ENCODE results near the gene MKX. TPM values are rescaled to one million over a fixed set of nuclear protein-coding genes. Genes with fewer than 3 reads are reported as not detected.

The MKX gene
- total RNA-seq, 1 donor from 2014 or later: 3.9 TPM

GRCh38 chr10:27679369-27679912 lies 66.2 kb downstream of the MKX start:
- DNase-seq (ENCODE audit: low read depth) (no peak), FAIRE-seq (no peak)
- Mint-ChIP-seq H3K36me3 (ENCODE audit: low read depth, unreplicated experiment) (no peaks in the 10 kb centered on the region), H3K27ac (ENCODE audit: unreplicated experiment) (no peak overlapping the region), H3K4me3 (ENCODE audit: unreplicated experiment) (no peak overlapping the region), H3K4me1 (ENCODE audit: low read depth, unreplicated experiment) (peaks cover 2% of the 10 kb centered on the region), H3K27me3 (ENCODE audit: low read depth, unreplicated experiment) (no peaks in the 10 kb centered on the region), H3K9me3 (ENCODE audit: unreplicated experiment) (no peaks in the 10 kb centered on the region)
- Histone ChIP-seq H3K4me1 (ENCODE audit: insufficient read depth, low read length) (no peaks in the 10 kb centered on the region), H3K9ac (ENCODE audit: low read length) (no peak overlapping the region), H3K27me3 (ENCODE audit: insufficient read depth, low read length) (no peaks in the 10 kb centered on the region), H2AFZ (ENCODE audit: low read depth, low read length) (no peak overlapping the region), H4K20me1 (ENCODE audit: insufficient read depth, low read length) (no peaks in the 10 kb centered on the region), H3K4me3 (ENCODE audit: insufficient read depth, low read depth, low read length) (no peak overlapping the region), H3K4me2 (ENCODE audit: low read length) (no peak overlapping the region), H3K9me3 (ENCODE audit: insufficient read depth, low read depth, low read length) (no peaks in the 10 kb centered on the region), H3K79me2 (ENCODE audit: insufficient read depth, low read length) (no peaks in the 10 kb centered on the region), H3K27ac (ENCODE audit: low read depth, low read length) (no peak overlapping the region), H3K36me3 (ENCODE audit: insufficient read depth, low read length) (no peaks in the 10 kb centered on the region)
- TF ChIP-seq EZH2 (IDR thresholded peaks at IDR 0.05; ENCODE audit: insufficient read depth, low read length): no peak
- no peak for TF ChIP-seq CTCF (IDR thresholded peaks at IDR 0.05; ENCODE audit: insufficient read depth, low read depth, low read length)

- Mint-ChIP-seq H3K27ac (ENCODE audit: unreplicated experiment) (no peak overlapping the region), H3K4me3 (ENCODE audit: unreplicated experiment) (no peak overlapping the region), H3K27me3 (ENCODE audit: low read depth, unreplicated experiment) (no peaks in the 10 kb centered on the region), H3K36me3 (ENCODE audit: low read depth, unreplicated experiment) (no peaks in the 10 kb centered on the region), H3K4me1 (ENCODE audit: low read depth, unreplicated experiment) (peaks cover 2% of the 10 kb centered on the region), H3K9me3 (ENCODE audit: unreplicated experiment) (no peaks in the 10 kb centered on the region)
- Histone ChIP-seq H3K27ac (ENCODE audit: low read depth, low read length) (no peak overlapping the region), H3K4me2 (ENCODE audit: low read length) (no peak overlapping the region), H3K4me1 (ENCODE audit: insufficient read depth, low read length) (no peaks in the 10 kb centered on the region), H3K36me3 (ENCODE audit: insufficient read depth, low read length) (no peaks in the 10 kb centered on the region), H3K27me3 (ENCODE audit: insufficient read depth, low read length) (no peaks in the 10 kb centered on the region), H3K79me2 (ENCODE audit: insufficient read depth, low read length) (no peaks in the 10 kb centered on the region), H3K9me3 (ENCODE audit: insufficient read depth, low read depth, low read length) (no peaks in the 10 kb centered on the region), H4K20me1 (ENCODE audit: insufficient read depth, low read length) (no peaks in the 10 kb centered on the region), H3K4me3 (ENCODE audit: insufficient read depth, low read depth, low read length) (no peak overlapping the region), H2AFZ (ENCODE audit: low read depth, low read length) (no peak overlapping the region), H3K9ac (ENCODE audit: low read length) (no peak overlapping the region)
- DNase-seq (ENCODE audit: low read depth) (no peak), FAIRE-seq (no peak)
- no peak for TF ChIP-seq EZH2 (IDR thresholded peaks at IDR 0.05; ENCODE audit: insufficient read depth, low read length)
- no peak for TF ChIP-seq CTCF (IDR thresholded peaks at IDR 0.05; ENCODE audit: insufficient read depth, low read depth, low read length)
These were observed 67.5 kb downstream of the MKX start for GRCh38 chr10:27678166-27678565.

- TF ChIP-seq CTCF (IDR thresholded peaks at IDR 0.05; ENCODE audit: insufficient read depth, low read depth, low read length) (no peak), EZH2 (IDR thresholded peaks at IDR 0.05; ENCODE audit: insufficient read depth, low read length) (no peak)
- Mint-ChIP-seq H3K9me3 (ENCODE audit: unreplicated experiment) (no peaks in the 10 kb centered on the region), H3K4me1 (ENCODE audit: low read depth, unreplicated experiment) (no peaks in the 10 kb centered on the region), H3K36me3 (ENCODE audit: low read depth, unreplicated experiment) (no peaks in the 10 kb centered on the region), H3K27ac (ENCODE audit: unreplicated experiment) (no peak overlapping the region), H3K27me3 (ENCODE audit: low read depth, unreplicated experiment) (no peaks in the 10 kb centered on the region), H3K4me3 (ENCODE audit: unreplicated experiment) (no peak overlapping the region)
- Histone ChIP-seq H3K4me3 (ENCODE audit: insufficient read depth, low read depth, low read length) (no peak overlapping the region), H3K9me3 (ENCODE audit: insufficient read depth, low read depth, low read length) (no peaks in the 10 kb centered on the region), H3K4me2 (ENCODE audit: low read length) (no peak overlapping the region), H3K79me2 (ENCODE audit: insufficient read depth, low read length) (no peaks in the 10 kb centered on the region), H3K27me3 (ENCODE audit: insufficient read depth, low read length) (no peaks in the 10 kb centered on the region), H3K36me3 (ENCODE audit: insufficient read depth, low read length) (no peaks in the 10 kb centered on the region), H3K9ac (ENCODE audit: low read length) (no peak overlapping the region), H4K20me1 (ENCODE audit: insufficient read depth, low read length) (no peaks in the 10 kb centered on the region), H3K4me1 (ENCODE audit: insufficient read depth, low read length) (no peaks in the 10 kb centered on the region), H2AFZ (ENCODE audit: low read depth, low read length) (no peak overlapping the region), H3K27ac (ENCODE audit: low read depth, low read length) (no peak overlapping the region)
- no peak for FAIRE-seq
- no peak for DNase-seq (ENCODE audit: low read depth)
These were observed 72.6 kb downstream of the MKX start for GRCh38 chr10:27673065-27673464.
